NCI-H1417 treated with DMSO at 0.1 percent for 48 hours (cell line): ENCODE data around the gene ITGAE.
"Not testable (repeated sequence)": the region's sequence is repeated elsewhere in the genome, so short reads cannot be mapped to it uniquely, and the experiment has no call there.

Experiments
- DNase-seq: peaks from one replicate; lab custom pipeline; 2025; lab: John Stamatoyannopoulos, UW

ITGAE gene

GRCh38 chr17:3728099-3728498 is 72.9 kb downstream of the ITGAE start:
- DNase-seq, result not testable (repeated sequence)

DNA sequence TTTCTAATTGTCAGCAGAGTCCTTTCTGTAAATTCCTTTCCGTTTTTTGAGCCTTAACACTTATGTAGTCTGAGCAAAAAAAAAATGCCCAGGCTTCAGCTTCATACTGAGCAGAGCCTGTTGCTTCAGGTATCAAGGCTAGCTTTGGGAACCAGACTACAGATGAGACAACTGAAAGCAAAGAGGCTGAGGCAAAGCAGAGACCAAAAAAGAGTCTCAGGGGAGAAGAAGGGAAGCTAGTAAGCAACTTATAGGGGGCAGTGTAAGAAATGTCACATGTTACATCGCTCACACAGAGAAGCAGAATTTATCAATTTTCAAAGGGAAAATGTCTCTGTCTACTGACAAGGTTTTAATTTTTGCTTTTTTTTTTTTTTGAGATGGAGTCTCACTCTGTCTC is 73.9 kb downstream of the ITGAE start:
- DNase-seq, result no peak

- DNase-seq, result no peak
These were observed 76.5 kb downstream of the ITGAE start for GRCh38 chr17:3724378-3725077.

- DNase-seq, result peak; percentile 19
These were observed 77.2 kb downstream of the ITGAE start, which contains the start of gene HASPIN for GRCh38 chr17:3723556-3724377. HASPIN (plus strand) TSS chr17:3723903; CDS start chr17:3723936, 33 bp downstream.

DNA sequence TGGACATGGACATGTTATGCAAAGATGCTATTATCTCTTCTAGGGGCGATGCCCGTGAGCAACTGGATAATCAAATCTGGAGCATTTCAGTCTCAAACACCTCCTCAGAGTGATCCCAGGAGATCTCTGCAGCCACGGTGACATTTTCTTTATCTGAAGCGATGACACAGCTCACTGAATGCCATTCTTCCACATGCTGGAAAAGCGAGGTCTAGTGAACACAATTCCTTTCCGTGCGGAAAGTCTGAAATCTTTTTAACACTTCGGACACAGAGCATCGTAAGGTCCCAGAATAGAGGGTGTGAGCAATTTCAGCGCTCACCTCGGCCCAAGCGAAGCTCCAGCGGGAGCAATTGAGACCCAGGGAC is 77.8 kb downstream of the ITGAE start:
- DNase-seq, result no peak

- DNase-seq, result no peak
These were observed 78.3 kb downstream of the ITGAE start for GRCh38 chr17:3722716-3723115.

GRCh38 chr17:3719265-3719664 is 81.7 kb downstream of the ITGAE start:
- no peak for DNase-seq

GRCh38 chr17:3718201-3718600 is 82.8 kb downstream of the ITGAE start:
- DNase-seq, result no peak

GRCh38 chr17:3715296-3715695 is 85.7 kb downstream of the ITGAE start:
- DNase-seq, result no peak

DNA sequence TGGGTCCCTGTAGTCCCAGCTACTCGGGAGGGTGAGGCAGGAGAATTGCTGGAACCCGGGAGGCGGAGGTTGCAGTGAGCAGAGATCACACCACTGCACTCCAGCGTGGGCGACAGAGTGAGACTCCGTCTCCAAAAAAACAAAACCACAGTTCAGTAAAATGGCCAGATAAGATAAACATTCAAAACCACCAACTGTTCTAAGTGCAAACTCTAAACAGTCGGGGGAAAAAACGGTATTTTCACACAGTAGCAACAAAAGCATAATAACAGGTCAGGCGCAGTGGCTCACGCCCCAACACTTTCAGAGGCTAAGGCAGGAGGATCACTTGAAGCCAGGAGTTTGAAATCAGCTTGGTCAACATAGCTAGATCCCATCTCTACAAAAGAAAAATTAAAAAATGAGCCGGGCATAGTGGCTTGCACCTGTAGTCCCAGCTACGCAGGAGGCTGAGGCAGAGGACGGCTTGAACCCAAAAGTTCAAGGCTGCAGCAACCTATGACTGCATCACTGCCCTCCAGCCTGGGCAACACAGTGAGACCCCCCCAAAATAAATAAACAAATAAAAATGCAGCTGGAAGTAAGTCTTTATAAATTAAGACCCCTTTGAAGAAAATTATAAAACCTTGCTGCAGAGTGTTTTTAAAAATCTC is 88.1 kb downstream of the ITGAE start:
- no peak for DNase-seq

- DNase-seq, result no peak
These were observed 90.0 kb downstream of the ITGAE start for GRCh38 chr17:3710951-3711383.

GRCh38 chr17:3708366-3708765 is 92.6 kb downstream of the ITGAE start:
- DNase-seq, result no peak

GRCh38 chr17:3705718-3705984 is 95.3 kb downstream of the ITGAE start:
- not testable (repeated sequence) for DNase-seq

DNA sequence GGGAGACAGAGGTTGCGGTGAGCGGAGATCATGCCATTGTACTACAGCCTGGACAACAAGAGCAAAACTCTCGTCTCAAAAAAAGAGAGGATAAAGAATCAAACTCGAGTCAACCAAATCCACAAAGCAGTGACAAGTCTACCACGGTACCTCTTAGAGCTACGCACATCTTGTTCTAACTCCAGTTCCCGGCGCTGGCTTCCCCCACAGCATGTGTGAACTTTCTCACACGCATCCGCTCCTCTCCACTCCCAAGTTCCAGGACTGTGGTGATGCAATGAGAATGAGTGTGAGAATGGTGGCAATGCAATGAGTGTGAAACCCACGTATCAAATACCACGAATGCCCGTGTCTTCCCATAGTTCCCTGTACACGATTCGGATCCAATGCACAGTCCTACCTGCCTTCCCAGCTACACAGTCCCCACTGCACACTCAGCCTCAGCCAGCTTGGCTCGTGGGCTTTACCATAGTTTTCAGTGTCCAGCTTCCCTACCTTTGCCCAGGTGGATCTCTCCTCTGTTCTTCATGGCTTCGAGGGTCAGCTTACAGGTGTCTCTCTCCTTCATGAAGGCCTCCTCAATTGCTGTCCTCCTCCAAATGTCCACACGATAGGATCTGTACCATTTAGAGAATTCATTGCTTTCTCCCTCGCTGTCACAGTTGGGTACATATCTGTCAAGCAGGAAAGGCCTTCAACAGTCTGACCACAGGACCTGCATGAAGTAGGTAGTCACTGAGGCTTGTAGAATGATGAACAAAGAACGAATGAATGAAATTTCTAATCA is 95.9 kb downstream of the ITGAE start:
- no peak for DNase-seq

DNA sequence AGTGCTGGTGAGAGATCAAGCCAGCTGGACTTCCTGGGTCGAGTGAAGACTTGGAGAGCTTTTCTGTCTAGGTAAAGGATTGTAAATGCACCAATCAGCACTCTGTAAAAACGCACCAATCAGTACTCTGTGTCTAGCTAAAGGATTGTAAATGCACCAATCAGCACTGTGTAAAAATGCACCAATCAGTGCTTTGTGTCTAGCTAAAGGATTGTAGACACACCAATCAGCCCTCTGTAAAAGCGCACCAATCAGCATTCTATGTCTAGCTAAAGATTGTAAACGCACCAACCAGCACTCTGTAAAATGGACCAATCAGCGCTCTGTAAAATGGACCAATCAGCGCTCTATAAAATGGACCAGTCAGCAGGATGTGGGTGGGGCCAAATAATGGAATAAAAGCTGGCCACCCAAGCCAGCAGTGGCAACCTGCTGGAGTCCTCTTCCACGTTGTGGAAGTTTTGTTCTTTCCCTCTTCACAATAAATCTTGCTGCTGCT is 98.9 kb downstream of the ITGAE start:
- DNase-seq, result not testable (repeated sequence)

DNA sequence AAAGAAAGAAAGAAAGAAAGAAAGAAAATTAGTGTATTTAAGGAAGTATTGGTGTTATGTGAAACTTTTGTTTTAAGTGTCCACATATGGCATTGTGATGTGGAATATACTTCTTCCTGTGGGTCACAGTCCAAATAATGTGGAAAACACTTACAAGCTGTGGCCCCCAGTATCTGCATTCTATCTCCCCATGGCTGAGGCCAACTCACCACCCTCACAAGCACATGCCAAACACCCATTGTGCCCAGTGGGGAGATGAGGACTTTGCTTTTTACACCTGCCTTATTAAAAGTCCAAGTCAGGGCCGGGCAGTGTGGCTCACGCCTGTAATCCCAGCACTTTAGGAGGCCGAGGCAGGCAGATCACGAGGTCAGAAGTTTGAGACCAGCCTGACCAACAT is 101.0 kb downstream of the ITGAE start:
- DNase-seq, result no peak

DNA sequence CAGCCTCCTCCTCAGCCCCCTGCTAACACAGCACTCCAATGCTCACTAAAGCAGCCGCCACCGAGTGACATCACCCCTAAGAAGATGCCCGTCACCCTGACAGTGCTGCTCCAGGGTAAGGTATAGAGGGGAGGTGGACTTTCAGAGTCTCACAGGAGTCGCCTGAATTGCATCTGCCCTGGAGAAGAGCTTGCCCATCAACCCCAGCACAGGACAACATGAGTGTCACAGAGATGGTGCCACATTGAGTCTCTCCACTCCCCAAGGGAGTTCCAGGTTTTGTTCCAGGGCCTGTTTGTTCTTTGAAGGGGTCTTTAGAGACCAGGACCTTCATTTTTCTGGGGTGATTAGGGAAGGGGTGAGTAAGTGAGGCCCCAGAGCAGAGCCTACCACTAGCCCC is 102.8 kb downstream of the ITGAE start:
- no peak for DNase-seq

GRCh38 chr17:3697103-3697476 is 103.9 kb downstream of the ITGAE start:
- DNase-seq, result no peak

- no peak for DNase-seq
These were observed 105.1 kb downstream of the ITGAE start, which contains the start of gene P2RX5 for GRCh38 chr17:3695723-3696411. P2RX5 (minus strand) TSS chr17:3696155; CDS start chr17:3696005, 150 bp downstream.

- no peak for DNase-seq
These were observed 105.8 kb downstream of the ITGAE start for GRCh38 chr17:3695129-3695722.

GRCh38 chr17:3693829-3694231 is 107.2 kb downstream of the ITGAE start:
- DNase-seq, result no peak
